Keratinocyte (primary cell): Measurements from ENCODE around the gene CS. TPM values are rescaled to one million over a fixed set of nuclear protein-coding genes. Genes with fewer than 3 reads are reported as not detected.

Experiments
- DNase-seq: peaks from one replicate; pipeline ENCODE4 v3.0.0-alpha.2; 2011; ENCODE audit warnings: low read depth, missing footprints, low spot score
- FAIRE-seq: peaks from 2 replicates; lab custom pipeline; 2011; peaks lifted over from hg19 to GRCh38; lab: Jason Lieb, UNC
- H2AFZ ChIP-seq: 2 replicates; pipeline ENCODE4 v1.6.0; 2012; ENCODE audit warnings: low read length, control low read depth, inconsistent platforms; ENCODE audit not compliant: control insufficient read depth
- H3K27ac ChIP-seq: 2 replicates; pipeline ENCODE4 v1.5.1; 2011; ENCODE audit warnings: low read length; ENCODE audit not compliant: control insufficient read depth, insufficient read depth
- H3K27me3 ChIP-seq: 3 replicates; pipeline ENCODE4 v1.6.0; 2011; ENCODE audit warnings: low read length; ENCODE audit not compliant: control insufficient read depth, insufficient read depth; ENCODE audit errors: extremely low read depth
- H3K36me3 ChIP-seq, 2 experiments: 2 replicates in 1 of 2; 3 replicates in 1 of 2; pipeline ENCODE4 v1.5.1; 2011; ENCODE audit warnings: low read length in 2 of 2, mild to moderate bottlenecking in 1 of 2; ENCODE audit not compliant: control insufficient read depth in 2 of 2, insufficient read depth in 2 of 2; ENCODE audit errors: extremely low read depth in 1 of 2
- H3K4me1 ChIP-seq: 3 replicates; pipeline ENCODE4 v1.5.1; 2011; ENCODE audit warnings: low read length; ENCODE audit not compliant: control insufficient read depth, insufficient read depth; ENCODE audit errors: extremely low read depth
- H3K4me2 ChIP-seq: 3 replicates; pipeline ENCODE4 v1.6.0; 2011; ENCODE audit warnings: low read depth, low read length; ENCODE audit not compliant: control insufficient read depth, insufficient read depth; ENCODE audit errors: extremely low read depth
- H3K4me3 ChIP-seq, 3 experiments: fragments of 200-600 bp in 1 of 3; sonication (generic) in 1 of 3; 2 replicates in 2 of 3; 3 replicates in 1 of 3; pipeline ENCODE4 v1.5.1; 2011 to 2016; ENCODE audit warnings: low read length in 3 of 3, mild to moderate bottlenecking in 3 of 3, control low read depth in 2 of 3, inconsistent platforms in 1 of 3, low read depth in 1 of 3, mixed read lengths in 1 of 3, mixed run types in 1 of 3, moderate library complexity in 1 of 3; ENCODE audit not compliant: control insufficient read depth in 2 of 3, insufficient read depth in 2 of 3; ENCODE audit errors: extremely low read depth in 1 of 3
- H3K79me2 ChIP-seq: 2 replicates; pipeline ENCODE4 v1.6.0; 2012; ENCODE audit warnings: low read length; ENCODE audit not compliant: control insufficient read depth, insufficient read depth
- H3K9ac ChIP-seq: 3 replicates; pipeline ENCODE4 v1.6.0; 2011; ENCODE audit warnings: low read length; ENCODE audit not compliant: control insufficient read depth, insufficient read depth; ENCODE audit errors: extremely low read depth
- H3K9me1 ChIP-seq: 3 replicates; pipeline ENCODE4 v1.6.0; 2011; ENCODE audit warnings: low read length; ENCODE audit not compliant: control insufficient read depth, insufficient read depth; ENCODE audit errors: extremely low read depth
- H3K9me3 ChIP-seq: 2 replicates; pipeline ENCODE4 v1.5.1; 2012; ENCODE audit warnings: low read depth, low read length; ENCODE audit not compliant: control insufficient read depth
- H4K20me1 ChIP-seq: 3 replicates; pipeline ENCODE4 v1.6.0; 2011; ENCODE audit warnings: low read length; ENCODE audit not compliant: control insufficient read depth, insufficient read depth; ENCODE audit errors: extremely low read depth
- CTCF ChIP-seq, 3 experiments: IDR thresholded peaks in 1 of 3; conservative IDR thresholded peaks in 1 of 3; optimal IDR thresholded peaks in 1 of 3; 2 replicates in 2 of 3; 3 replicates in 1 of 3; pipeline versions ENCODE3 to v1.5.1; 2011; ENCODE audit warnings: low read length in 3 of 3, mild to moderate bottlenecking in 3 of 3, moderate library complexity in 2 of 3, control low read depth in 1 of 3, inconsistent platforms in 1 of 3; ENCODE audit not compliant: insufficient read depth in 2 of 3; ENCODE audit errors: extremely low read depth in 1 of 3
- EZH2 ChIP-seq: IDR thresholded peaks from one replicate; pipeline ENCODE4 v1.6.1; 2012; ENCODE audit warnings: inconsistent platforms, mild to moderate bottlenecking, low read length, moderate library complexity
- dilution Hi-C: fragments of 300-500 bp; cut with MboI; formaldehyde crosslinking; loops from one replicate; pipeline ENCODE4 v1.7.0; 2020; ENCODE audit warnings: low sequenced_read_pairs; ENCODE audit not compliant: extremely low pct_ligation_motif_present
- polyA plus RNA-seq, 5 experiments: library from polyadenylated mRNA; depleted of rRNA in 3 of 5; stranded (reverse) in 3 of 5; stranded (forward) in 1 of 5; unstranded in 1 of 5; fragments of >200 nt; gene quantifications; 1 replicate in 1 of 5; 2 replicates in 3 of 5; 3 replicates in 1 of 5; pipeline versions ENCODE4 v1.2.1 to v1.2.3, GENCODE V29; 2011 to 2012; ENCODE audit warnings: missing spikeins in 2 of 5, low read depth in 1 of 5, low replicate concordance in 1 of 5

CS gene
- polyA plus RNA-seq, 1 donor (not counting 4 experiments of a cell fraction or from before 2014, with no cell fraction given), result 105 TPM

GRCh38 chr12:56330936-56331490, 30.9 kb upstream of the CS start:
- DNase-seq (no peak), FAIRE-seq (no peak)
- Histone ChIP-seq H2AFZ (no peak overlapping the region), H3K9ac (no peak overlapping the region), H3K9me3 (no peaks in the 10 kb centered on the region), H4K20me1 (no peaks in the 10 kb centered on the region), H3K4me3 (no peak overlapping the region), H3K27me3 (no peaks in the 10 kb centered on the region), H3K36me3 (peaks cover 2 to 5% of the 10 kb centered on the region in 2 experiments), H3K9me1 (no peaks in the 10 kb centered on the region), H3K27ac (no peak overlapping the region), H3K79me2 (peaks cover 2% of the 10 kb centered on the region), H3K4me1 (peaks cover 8% of the 10 kb centered on the region), H3K4me2 (no peak overlapping the region)
- TF ChIP-seq EZH2 (no peak), CTCF (optimal IDR thresholded peaks at IDR 0.05 in 1 of 3, IDR thresholded peaks at IDR 0.05 in 1 of 3, conservative IDR thresholded peaks at IDR 0.05 in 1 of 3; ENCODE audit: extremely low read depth in 1 of 3, insufficient read depth in 2 of 3, low read length in 3 of 3) (no peak)
- dilution Hi-C loops, result no loop called here

DNA sequence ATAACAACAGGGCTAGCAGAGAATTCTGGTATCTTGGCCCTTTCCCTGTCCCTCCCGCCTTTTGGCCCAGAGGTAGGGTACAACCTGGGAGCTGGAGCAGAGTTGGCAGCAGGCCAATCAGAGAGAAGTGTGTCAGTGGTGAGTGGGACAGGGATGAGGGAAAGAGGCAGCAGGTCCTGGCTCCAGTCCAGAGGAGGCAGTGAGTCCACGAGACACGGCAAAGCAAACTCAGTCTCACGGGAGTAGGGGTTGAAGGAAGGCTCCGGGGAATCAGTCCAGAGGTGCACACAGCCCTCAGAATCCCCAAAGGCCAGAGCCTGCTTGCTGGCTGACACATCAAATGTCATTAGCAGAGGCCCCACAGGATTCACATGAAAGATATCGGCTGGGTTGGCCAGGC, 26.4 kb upstream of the CS start:
- Histone ChIP-seq H3K27me3 (no peaks in the 10 kb centered on the region), H3K4me1 (no peaks in the 10 kb centered on the region), H3K9me1 (no peaks in the 10 kb centered on the region), H3K27ac (no peak overlapping the region), H3K79me2 (no peaks in the 10 kb centered on the region), H3K36me3 (peaks cover 13 to 26% of the 10 kb centered on the region in 2 experiments), H4K20me1 (no peaks in the 10 kb centered on the region), H3K9ac (no peak overlapping the region), H3K9me3 (no peaks in the 10 kb centered on the region), H3K4me2 (no peak overlapping the region), H2AFZ (no peak overlapping the region), H3K4me3 (no peak overlapping the region)
- dilution Hi-C loops, result no loop called here
- FAIRE-seq (no peak), DNase-seq (no peak)
- TF ChIP-seq CTCF (optimal IDR thresholded peaks at IDR 0.05 in 1 of 3, IDR thresholded peaks at IDR 0.05 in 1 of 3, conservative IDR thresholded peaks at IDR 0.05 in 1 of 3; ENCODE audit: extremely low read depth in 1 of 3, insufficient read depth in 2 of 3, low read length in 3 of 3) (no peak), EZH2 (no peak)
